Kidney (tissue), 14 donors: ENCODE measurements around the gene SWAP70. TPM values are rescaled to one million over a fixed set of nuclear protein-coding genes. Genes with fewer than 3 reads are reported as not detected.

Experiments used
- DNase-seq, 5 donors: peaks; one replicate each; pipeline ENCODE4 v3.0.0-alpha.2; 2013 to 2020
- FAIRE-seq: peaks from 2 replicates; lab custom pipeline; 2012; peaks lifted over from hg19 to GRCh38; lab: Jason Lieb, UNC
- H3K27ac ChIP-seq, 2 donors: one replicate each; pipeline ENCODE4 v1.7.0; 2013; ENCODE audit warnings: low read depth in 2 of 2, low read length in 2 of 2, inconsistent platforms in 1 of 2
- H3K27me3 ChIP-seq: one replicate; pipeline ENCODE4 v1.7.1; 2013; ENCODE audit warnings: low read length, inconsistent platforms; ENCODE audit not compliant: control insufficient read depth, insufficient read depth
- H3K36me3 ChIP-seq, 3 donors: one replicate each; pipeline versions ENCODE4 v1.7.0 to v1.7.1; 2013; ENCODE audit warnings: low read length in 3 of 3, control low read depth in 1 of 3, inconsistent platforms in 1 of 3; ENCODE audit not compliant: insufficient read depth in 3 of 3, control insufficient read depth in 2 of 3
- H3K4me1 ChIP-seq, 3 donors: one replicate each; pipeline versions ENCODE4 v1.7.0 to v1.7.1; 2013; ENCODE audit warnings: low read length in 3 of 3, inconsistent platforms in 1 of 3, low read depth in 1 of 3; ENCODE audit not compliant: control insufficient read depth in 2 of 3, insufficient read depth in 2 of 3
- H3K4me3 ChIP-seq, 3 donors: one replicate each; pipeline versions ENCODE4 v1.7.0 to v1.8.1; 2013; ENCODE audit warnings: low read length in 3 of 3, control low read depth in 1 of 3, inconsistent platforms in 1 of 3
- H3K9ac ChIP-seq, 3 donors: one replicate each; pipeline versions ENCODE4 v1.7.0 to v1.7.1; 2013; ENCODE audit warnings: low read length in 3 of 3, control low read depth in 1 of 3, inconsistent platforms in 1 of 3
- H3K9me3 ChIP-seq, 3 donors: one replicate each; pipeline versions ENCODE4 v1.7.0 to v1.7.1; 2013; ENCODE audit warnings: low read length in 3 of 3, control low read depth in 1 of 3, inconsistent platforms in 1 of 3; ENCODE audit not compliant: control insufficient read depth in 2 of 3, insufficient read depth in 1 of 3
- CTCF ChIP-seq: IDR thresholded peaks from 3 replicates; pipeline ENCODE4 v1.5.1; 2012; ENCODE audit warnings: mild to moderate bottlenecking, moderate library complexity, borderline replicate concordance; ENCODE audit not compliant: insufficient read depth; ENCODE audit errors: extremely low read depth
- intact Hi-C: fragments of 100-400 bp; cut with DNase I; formaldehyde crosslinking; loops from one replicate; pipeline ENCODE4 v1.11.1; 2022
- polyA plus RNA-seq: library from polyadenylated mRNA; stranded (reverse); fragments of 350-450 nt; fragmentation: Illumina TruSeq; extraction: RNeasy Lipid Tissue Mini Kit (QIAGEN cat#74804); gene quantifications from one replicate; pipeline ENCODE4 v1.2.3, GENCODE V29; 2014; ENCODE audit warnings: low read depth, low replicate concordance; ENCODE audit not compliant: insufficient read depth
- total RNA-seq: library from RNA; stranded (reverse); fragmentation: NEBNext Ultra II Directional; extraction: Animal tissue kit (Norgen Biotek cat#: 25700); gene quantifications from one replicate; pipeline ENCODE4 v1.2.1, GENCODE V29; 2021
- donor health status: control.
- donor health status: control.
- donor health status: control.
- donor health status: control.
- donor health status: control.
- donor health status: DM: yes; HTN: yes; CAD: no.
- donor health status: Normal renal cell carcinoma (clear cell type).

Gene SWAP70
- total and polyA plus RNA-seq, 2 donors from 2014 or later = 11.1 to 61.0 TPM

GRCh38 chr11:9726321-9727022, 62.6 kb downstream of the SWAP70 start:
- Histone ChIP-seq H3K36me3 (peaks cover 0 to 4% (median 2%) of the 10 kb centered on the region in 3 donors), H3K9ac (no peak overlapping the region), H3K4me1 (no peaks in the 10 kb centered on the region), H3K27me3 (no peaks in the 10 kb centered on the region), H3K9me3 (no peaks in the 10 kb centered on the region), H3K27ac (no peak overlapping the region), H3K4me3 (no peak overlapping the region)
- DNase-seq (no peak), FAIRE-seq (no peak)
- intact Hi-C loops = no loop called here
- TF ChIP-seq CTCF = no peak

- no peaks in the 10 kb centered on the region for H3K27me3 ChIP-seq
- intact Hi-C loops = no loop called here
- DNase-seq = no peak
- H3K36me3 ChIP-seq = peaks cover 4 to 9% (median 7%) of the 10 kb centered on the region in 3 donors
- TF ChIP-seq CTCF = no peak
- no peak overlapping the region for H3K4me3 ChIP-seq
- H3K27ac ChIP-seq = no peak overlapping the region
- no peak for FAIRE-seq
- no peaks in the 10 kb centered on the region for H3K9me3 ChIP-seq
- no peak overlapping the region for H3K9ac ChIP-seq
- no peaks in the 10 kb centered on the region for H3K4me1 ChIP-seq
Observed at GRCh38 chr11:9728058-9728457, 64.2 kb downstream of the SWAP70 start.

GRCh38 chr11:9731256-9731655, 67.4 kb downstream of the SWAP70 start:
- no peak overlapping the region for H3K9ac ChIP-seq
- no peaks in the 10 kb centered on the region for H3K4me1 ChIP-seq
- DNase-seq (no peak), FAIRE-seq (no peak)
- no peak for TF ChIP-seq CTCF
- H3K9me3 ChIP-seq = no peaks in the 10 kb centered on the region
- no peaks in the 10 kb centered on the region for H3K27me3 ChIP-seq
- H3K4me3 ChIP-seq = no peak overlapping the region
- no peak overlapping the region for H3K27ac ChIP-seq
- intact Hi-C loops = no loop called here
- H3K36me3 ChIP-seq = peaks cover 5 to 12% (median 10%) of the 10 kb centered on the region in 3 donors
